Mononuclear cell (primary cell): Measurements from ENCODE around the gene RADIL. TPM values are rescaled to one million over a fixed set of nuclear protein-coding genes. Genes with fewer than 3 reads are reported as not detected.

Source experiments
- H3K27me3 ChIP-seq: 2 replicates; pipeline ENCODE4 v1.6.0; 2011; ENCODE audit warnings: low read length, control low read depth; ENCODE audit not compliant: insufficient read depth
- H3K4me1 ChIP-seq: 2 replicates; pipeline ENCODE4 v1.5.1; 2011; ENCODE audit warnings: mild to moderate bottlenecking, low read length, control low read depth; ENCODE audit not compliant: insufficient read depth
- H3K4me3 ChIP-seq: 2 replicates; pipeline ENCODE4 v1.5.1; 2011; ENCODE audit warnings: mild to moderate bottlenecking, low read length, moderate library complexity
- H3K9me3 ChIP-seq: 2 replicates; pipeline ENCODE4 v1.5.1; 2011; ENCODE audit warnings: low read depth, mild to moderate bottlenecking, control low read depth, low read length
- total RNA-seq: library from RNA; depleted of rRNA; stranded (reverse); fragments of >200 nt; gene quantifications from one replicate; pipeline ENCODE4 v1.2.3, GENCODE V29; 2012

The RADIL gene
- total RNA-seq, 1 donor = not detected

DNA sequence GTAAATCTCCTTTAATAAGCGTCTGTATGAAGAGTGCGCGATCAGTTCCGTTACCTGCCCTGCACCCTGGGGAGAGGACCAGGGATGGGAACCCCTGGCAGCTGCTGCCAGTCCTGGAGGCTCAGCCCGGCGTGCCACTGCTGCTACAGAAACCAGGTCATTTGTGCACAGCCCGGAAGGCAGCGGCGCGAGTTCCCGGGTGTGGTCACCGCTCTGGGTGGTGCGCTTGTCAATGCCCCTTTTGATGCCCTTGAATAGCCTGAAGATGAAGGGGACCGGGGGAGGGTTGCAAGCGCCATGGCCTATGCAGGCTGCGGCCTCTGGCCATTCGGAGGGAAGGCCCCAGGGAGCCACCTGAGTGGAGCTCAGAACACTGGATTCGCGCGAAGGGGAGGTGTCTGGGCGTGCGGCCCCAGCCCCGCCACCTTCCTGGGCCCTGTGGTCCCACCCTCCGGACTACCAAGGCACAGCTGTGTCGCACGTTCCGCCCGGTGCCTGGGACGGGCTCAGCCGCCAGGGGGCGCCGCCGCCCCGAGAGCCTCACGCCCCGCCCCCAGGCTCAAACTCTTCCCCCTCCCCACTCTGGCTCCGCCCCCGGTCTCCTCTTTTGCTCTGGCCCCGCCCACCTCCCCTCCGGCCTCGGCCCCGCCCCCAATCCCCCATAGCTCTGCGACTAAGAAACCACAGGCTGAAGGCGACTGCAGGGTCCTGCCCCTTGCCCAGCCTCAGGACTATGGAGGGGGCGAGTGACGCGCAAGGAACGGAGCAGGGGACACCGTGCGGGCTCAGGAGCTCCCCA, 91.6 kb downstream of the RADIL start:
- peak overlapping the region; percentile 12 for H3K4me3 ChIP-seq
- H3K4me1 ChIP-seq = no peaks in the 10 kb centered on the region
- no peaks in the 10 kb centered on the region for H3K27me3 ChIP-seq
- no peaks in the 10 kb centered on the region for H3K9me3 ChIP-seq

DNA sequence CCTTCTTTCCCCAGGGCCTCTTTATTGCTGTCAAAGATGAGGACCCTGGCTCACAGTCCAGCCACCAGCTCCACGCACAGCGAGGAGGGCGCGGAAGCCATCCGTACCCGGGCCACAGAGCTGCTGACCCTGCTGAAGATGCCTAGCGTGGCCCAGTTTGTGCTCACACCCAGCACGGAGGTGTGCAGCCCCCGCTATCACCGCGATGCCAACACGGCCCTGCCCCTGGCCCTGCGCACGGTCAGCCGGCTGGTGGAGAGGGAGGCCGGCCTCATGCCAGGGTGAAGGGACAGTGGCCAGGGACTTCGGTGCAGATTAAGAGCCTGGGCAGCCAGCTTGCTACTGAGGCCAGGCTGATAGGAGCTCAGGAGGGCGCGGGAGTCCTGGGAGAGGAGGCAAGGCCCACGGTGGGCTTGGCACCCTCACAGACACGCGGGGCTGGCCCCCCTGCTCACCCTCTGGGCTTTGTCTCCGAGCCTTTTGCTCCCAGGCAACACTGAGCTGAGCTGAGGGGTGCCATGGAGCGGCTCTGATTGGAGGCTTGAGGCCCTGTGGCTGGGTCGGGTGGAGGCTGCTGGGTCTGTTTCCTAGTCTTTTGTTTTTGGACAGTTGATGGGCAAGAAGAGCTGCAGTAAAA, 92.3 kb downstream of the RADIL start:
- Histone ChIP-seq H3K9me3 (no peaks in the 10 kb centered on the region), H3K4me1 (no peaks in the 10 kb centered on the region), H3K27me3 (no peaks in the 10 kb centered on the region), H3K4me3 (no peak overlapping the region)

DNA sequence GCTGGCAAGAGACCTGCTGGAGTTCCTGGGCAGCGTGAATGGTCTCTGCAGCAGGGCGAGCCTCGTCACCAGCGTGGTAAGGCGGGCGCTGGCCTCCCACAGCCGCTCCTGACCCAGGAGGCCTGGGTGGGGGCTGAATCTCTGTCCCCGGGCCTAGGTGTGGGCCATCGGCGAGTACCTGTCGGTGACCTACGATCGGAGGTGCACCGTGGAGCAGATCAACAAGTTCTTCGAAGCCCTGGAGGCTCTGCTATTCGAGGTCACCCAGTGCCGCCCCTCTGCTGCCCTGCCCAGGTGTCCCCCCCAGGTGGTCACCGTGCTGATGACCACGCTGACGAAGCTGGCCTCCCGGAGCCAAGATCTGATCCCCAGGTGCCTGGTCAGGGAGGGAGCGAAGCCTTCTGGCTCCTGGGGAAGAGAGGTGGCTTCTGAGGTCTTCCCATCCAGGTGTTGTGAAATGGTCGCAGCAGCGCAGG, 93.0 kb downstream of the RADIL start:
- Histone ChIP-seq H3K27me3 (no peaks in the 10 kb centered on the region), H3K9me3 (no peaks in the 10 kb centered on the region), H3K4me3 (no peak overlapping the region), H3K4me1 (no peaks in the 10 kb centered on the region)

DNA sequence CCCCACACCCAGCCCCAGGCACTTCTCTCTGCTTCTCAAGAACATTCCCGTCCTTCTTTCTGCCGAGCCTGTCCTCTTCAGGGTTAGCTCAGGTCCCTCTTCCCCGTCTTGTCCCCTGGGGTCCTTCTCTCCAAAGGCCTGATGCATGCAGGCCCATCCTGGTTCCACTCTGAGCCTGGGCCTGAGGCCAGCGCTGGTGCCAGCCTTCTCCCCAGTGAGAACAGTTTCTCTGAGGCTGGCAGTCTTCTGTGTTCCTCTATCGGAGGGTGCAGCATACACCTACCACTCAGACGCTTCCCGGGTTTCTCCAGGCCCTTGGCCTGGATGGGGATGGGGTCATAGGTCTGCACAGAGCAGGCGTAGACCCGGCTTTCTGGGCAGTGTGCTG, 93.4 kb downstream of the RADIL start:
- Histone ChIP-seq H3K9me3 (no peaks in the 10 kb centered on the region), H3K27me3 (no peaks in the 10 kb centered on the region), H3K4me3 (no peak overlapping the region), H3K4me1 (no peaks in the 10 kb centered on the region)

DNA sequence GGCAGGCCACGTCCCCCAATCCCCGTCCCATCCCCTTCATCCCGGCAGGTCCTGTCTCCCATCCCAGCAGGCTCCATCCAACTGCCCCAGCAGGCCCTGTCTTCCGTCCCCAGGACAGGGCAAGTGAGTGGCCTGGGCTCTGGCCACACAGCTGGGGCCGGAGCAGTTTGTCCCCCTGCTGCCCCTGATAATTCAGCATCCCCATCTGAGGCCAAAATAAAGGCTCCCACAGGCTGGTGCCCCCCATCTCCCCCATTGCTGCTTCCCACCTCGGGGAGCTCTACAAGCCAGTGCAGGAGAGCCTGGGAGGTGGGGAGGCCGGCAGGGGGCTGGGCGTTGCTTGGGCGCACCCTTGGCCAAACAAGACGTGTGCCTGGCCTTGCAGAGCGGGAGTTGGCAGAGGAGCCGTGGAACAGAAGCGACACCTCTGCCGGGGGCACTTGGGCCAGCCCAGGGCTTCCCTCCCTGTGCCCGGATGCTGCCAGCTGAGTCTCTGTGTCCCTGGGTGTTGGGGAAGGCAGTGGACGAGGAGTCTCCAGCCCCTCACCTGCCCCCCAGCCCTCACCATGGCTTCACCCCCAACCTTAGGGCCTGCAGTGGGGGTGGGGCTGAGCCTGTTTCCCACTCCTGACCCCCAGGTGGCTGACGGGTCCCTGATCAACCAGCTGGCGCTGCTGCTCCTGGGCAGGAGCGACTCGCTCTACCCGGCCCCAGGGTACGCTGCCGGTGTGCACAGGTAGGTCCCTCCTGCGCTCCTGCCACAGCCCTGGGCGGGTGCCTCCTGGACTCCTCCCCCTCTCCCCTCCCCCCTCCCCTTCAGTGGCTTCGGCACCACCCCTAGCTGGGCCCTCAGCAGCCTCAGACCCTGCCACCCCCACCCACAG, 94.1 kb downstream of the RADIL start:
- no peak overlapping the region for H3K4me3 ChIP-seq
- H3K4me1 ChIP-seq = no peaks in the 10 kb centered on the region
- H3K27me3 ChIP-seq = no peaks in the 10 kb centered on the region
- H3K9me3 ChIP-seq = no peaks in the 10 kb centered on the region

DNA sequence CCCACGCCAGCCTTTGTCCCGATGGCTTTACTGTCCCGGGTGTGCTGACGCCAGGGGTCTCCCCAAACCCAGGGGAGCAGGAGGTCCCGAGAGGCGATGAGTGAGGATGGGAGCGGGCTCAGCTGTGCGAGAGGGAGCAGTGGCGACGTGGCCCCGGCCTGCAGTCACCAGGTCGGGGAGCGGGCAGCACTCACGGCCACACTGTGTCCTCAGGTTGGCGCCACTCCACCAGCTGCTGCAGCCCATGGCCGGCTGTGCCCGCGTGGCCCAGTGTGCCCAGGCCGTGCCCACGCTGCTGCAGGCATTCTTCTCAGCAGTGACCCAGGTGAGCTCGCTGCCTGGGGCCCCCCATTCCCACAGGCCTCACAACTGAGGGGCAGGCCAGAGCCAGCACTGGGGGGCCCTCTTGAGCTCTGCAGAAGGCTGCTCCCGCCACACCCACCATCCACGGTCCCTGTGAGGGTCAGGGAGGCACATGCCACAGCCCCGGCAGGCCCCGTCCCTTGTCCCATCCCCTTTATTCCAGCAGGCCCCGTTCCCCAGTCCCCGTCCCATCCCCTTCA, 94.8 kb downstream of the RADIL start:
- Histone ChIP-seq H3K27me3 (no peaks in the 10 kb centered on the region), H3K9me3 (no peaks in the 10 kb centered on the region), H3K4me3 (no peak overlapping the region), H3K4me1 (no peaks in the 10 kb centered on the region)

DNA sequence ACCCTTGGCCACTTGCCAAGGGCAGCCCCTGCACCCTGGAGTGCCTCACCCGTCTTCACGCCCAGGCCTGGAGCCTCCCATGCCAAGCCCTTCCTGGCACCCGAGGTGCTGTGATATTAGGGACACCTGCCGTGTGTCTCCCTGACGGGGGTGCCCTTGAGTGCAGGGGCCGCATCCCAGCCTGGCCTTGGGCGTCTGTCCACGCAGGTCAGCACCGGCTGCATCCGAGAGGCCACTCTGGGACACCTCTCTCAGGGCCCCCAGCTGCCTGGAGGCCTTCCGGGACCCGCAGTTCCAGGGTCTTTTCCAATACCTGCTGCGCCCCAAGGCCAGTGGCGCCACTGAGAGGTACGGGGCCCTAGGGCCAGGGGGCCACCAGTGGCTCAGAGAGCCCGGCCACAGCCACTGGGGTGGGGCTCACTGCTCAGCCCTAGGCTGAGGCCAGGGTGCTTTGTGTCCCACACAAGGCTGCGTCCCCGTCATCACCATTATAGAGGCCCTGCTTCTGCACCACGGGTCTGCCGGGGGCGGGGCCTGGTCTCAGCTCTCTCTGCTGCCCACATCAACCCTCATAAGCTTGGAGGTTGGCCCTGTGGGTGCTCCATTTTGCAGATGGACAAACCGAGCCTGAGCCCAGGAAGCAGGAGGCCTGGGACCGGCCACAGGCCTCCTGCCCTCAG, 95.4 kb downstream of the RADIL start:
- Histone ChIP-seq H3K9me3 (no peaks in the 10 kb centered on the region), H3K27me3 (no peaks in the 10 kb centered on the region), H3K4me3 (no peak overlapping the region), H3K4me1 (no peaks in the 10 kb centered on the region)

DNA sequence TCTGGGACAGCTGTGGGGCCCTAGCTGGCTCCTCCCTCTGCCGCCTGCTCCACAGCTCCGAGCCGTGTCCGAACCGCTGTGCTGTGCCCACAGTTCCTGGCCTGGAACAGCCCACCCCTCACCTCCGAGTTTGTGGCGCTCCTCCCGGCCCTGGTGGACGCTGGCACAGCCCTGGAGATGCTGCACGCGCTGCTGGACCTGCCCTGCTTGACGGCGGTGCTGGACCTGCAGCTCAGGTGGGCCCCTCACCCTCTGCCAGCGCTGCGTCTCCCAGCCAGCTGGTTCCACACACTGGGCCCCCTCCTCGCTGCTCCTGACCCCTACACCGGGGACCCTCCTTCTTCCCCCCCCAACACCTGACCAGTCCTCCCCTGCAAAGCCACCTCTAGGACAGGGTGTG, 96.0 kb downstream of the RADIL start:
- Histone ChIP-seq H3K4me1 (no peaks in the 10 kb centered on the region), H3K9me3 (no peaks in the 10 kb centered on the region), H3K27me3 (no peaks in the 10 kb centered on the region), H3K4me3 (no peak overlapping the region)

DNA sequence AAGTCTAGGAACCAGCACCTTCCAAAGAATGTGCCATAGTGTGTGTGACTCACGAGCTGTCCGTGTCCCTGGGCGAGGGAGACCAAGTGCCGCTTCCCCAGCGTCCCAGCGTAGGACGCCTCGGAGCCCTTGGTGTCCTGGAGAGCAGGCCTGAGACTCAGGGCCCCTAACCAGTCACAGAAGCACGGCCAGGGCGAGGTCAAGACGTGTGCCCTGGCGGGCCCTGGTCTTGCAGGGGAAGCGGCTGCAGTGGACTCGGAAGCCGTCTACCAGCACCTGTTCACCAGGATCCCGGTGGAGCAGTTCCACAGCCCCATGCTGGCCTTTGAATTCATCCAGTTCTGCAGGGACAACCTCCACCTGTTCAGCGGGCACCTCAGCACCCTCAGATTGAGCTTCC, 97.5 kb downstream of the RADIL start:
- Histone ChIP-seq H3K9me3 (no peaks in the 10 kb centered on the region), H3K4me3 (no peak overlapping the region)

DNA sequence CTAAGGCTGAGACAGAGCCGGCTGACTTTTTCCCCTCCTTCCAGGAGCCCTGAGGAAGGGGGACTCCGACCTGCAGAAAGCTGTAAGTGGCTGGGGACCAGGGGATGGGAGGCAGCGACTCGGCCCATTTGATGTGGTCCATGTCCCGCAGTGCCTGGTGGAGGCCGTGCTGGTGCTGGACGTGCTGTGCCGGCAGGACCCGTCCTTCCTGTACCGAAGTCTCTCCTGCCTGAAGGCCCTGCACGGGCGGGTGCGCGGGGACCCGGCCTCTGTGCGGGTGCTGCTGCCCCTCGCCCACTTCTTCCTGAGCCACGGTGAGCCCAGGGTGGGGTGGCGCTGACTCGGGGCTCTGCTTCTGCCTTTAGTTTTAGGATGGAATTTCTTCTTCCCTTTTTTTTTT, 98.1 kb downstream of the RADIL start:
- no peaks in the 10 kb centered on the region for H3K9me3 ChIP-seq
- no peak overlapping the region for H3K4me3 ChIP-seq
- H3K4me1 ChIP-seq = no peaks in the 10 kb centered on the region
- no peaks in the 10 kb centered on the region for H3K27me3 ChIP-seq

More for the DNA sequence above, 97.5 kb downstream of the RADIL start:
- H3K27me3 ChIP-seq = no peaks in the 10 kb centered on the region
- H3K4me1 ChIP-seq = no peaks in the 10 kb centered on the region

DNA sequence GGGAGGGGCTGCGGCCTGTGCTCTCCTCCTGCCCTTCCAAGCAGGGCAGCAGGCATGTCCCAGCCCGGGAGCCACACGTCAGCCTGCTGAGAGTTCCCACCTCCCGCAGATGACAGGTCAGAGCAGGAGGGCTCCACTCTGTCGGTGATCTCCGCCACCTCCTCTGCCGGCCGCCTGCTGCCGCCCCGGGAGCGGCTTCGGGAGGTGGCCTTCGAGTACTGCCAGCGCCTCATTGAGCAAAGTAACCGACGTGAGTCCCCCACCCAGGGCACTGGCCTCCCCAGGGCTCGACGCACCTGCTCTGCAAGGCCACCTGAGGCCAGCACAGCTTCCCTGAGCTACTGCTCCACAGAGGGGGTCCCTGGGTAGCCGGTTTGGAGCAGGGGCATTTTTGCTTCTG, 98.7 kb downstream of the RADIL start:
- Histone ChIP-seq H3K4me3 (no peak overlapping the region), H3K27me3 (no peaks in the 10 kb centered on the region), H3K9me3 (no peaks in the 10 kb centered on the region), H3K4me1 (no peaks in the 10 kb centered on the region)

DNA sequence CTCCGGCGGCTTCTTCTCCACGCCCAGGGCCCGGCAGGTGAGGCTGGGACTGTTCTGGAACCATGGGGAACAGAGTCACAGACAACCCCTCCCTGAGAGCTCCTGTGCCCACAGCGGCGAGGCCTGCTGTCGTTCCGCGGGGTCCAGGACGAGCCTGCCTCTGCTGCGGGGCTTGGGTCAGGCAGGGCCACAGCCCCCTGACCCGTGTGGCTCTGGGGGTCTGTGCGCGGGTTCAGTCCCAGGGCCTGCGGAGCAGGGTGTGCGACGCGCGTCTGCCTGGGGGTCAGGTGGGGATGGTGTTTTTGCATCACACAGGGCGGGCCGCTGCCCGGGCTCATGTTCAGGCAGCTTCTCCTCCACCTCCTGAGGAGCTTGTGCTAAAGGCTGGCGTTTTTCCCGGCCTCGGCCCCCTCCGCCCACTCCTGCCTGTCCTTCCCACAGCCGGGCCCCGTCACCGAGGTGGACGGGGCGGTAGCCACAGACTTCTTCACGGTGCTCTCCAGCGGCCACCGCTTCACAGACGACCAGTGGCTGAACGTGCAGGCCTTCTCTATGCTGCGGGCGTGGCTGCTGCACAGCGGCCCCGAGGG, 99.7 kb downstream of the RADIL start:
- Histone ChIP-seq H3K27me3 (no peaks in the 10 kb centered on the region), H3K9me3 (no peaks in the 10 kb centered on the region), H3K4me3 (no peak overlapping the region), H3K4me1 (no peaks in the 10 kb centered on the region)

DNA sequence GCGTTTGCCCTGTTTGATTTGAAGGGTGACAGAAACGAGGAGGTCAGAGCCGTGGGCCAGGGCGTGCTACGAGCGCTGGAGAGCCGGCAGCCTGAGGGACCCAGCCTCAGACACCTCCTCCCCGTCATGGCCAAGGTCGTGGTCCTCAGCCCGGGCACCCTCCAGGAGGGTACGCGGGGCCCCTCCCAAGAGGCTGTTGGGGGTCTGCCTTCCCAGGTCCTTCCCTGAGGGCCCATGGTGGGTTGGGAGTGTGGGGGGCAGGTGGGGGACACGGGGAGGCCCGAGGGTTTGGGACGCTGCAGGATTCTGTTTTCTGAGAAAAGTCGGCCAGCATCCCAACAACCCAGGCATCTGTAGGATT, 100.2 kb downstream of the RADIL start:
- Histone ChIP-seq H3K4me1 (peaks cover 2% of the 10 kb centered on the region), H3K9me3 (no peaks in the 10 kb centered on the region), H3K4me3 (no peak overlapping the region), H3K27me3 (no peaks in the 10 kb centered on the region)
